ENCODE results near the gene TOX2. TPM values are rescaled to one million over a fixed set of nuclear protein-coding genes. Genes with fewer than 3 reads are reported as not detected.

TOX2 gene
- polyA plus RNA-seq, 3 donors: 2.7 to 3.3 (median 3.2) TPM

DNA sequence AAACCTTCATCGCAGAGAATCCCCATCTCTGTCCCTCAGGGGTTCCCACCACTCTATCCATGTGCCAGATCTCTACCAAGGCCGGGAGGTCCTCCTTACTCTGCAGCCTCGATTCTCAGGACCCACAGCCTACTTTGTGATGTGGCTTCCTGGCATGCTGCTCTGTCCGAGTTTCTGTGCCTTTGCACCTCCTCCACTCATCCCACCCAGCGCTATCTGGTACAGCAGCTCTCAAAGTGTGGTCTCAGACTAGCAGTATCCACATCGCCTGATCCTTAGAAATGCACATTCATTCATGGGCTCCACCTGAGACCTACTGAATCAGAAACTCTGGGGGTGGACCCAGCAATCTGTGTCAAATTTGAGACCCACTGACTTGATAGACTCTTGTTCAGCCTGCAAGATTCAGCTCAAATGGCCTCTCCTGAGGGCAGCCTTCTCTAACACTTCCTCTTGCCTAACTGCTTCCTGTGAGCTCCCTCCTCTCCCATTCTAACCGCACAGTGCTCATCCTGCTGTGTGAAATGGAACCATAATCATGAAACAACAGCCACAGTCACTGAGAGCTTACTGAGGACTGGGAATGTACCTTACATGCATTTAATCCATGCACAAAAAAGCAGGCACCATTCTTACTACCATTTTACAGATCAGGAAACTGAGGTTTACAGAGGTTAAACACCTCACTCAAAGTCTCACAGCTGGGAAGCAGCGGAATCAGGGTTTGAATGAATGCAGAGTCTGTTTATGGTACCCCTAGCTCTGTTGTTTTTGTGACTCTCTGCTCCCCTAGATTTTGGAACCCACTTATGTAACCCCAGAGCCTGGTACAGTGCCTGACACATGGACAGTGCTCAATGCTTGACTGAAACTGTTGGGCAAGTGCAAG lies 202.9 kb downstream of the TOX2 start:
- no peak for DNase-seq (ENCODE audit: low read depth in 3 of 3, low spot score in 2 of 3)

DNA sequence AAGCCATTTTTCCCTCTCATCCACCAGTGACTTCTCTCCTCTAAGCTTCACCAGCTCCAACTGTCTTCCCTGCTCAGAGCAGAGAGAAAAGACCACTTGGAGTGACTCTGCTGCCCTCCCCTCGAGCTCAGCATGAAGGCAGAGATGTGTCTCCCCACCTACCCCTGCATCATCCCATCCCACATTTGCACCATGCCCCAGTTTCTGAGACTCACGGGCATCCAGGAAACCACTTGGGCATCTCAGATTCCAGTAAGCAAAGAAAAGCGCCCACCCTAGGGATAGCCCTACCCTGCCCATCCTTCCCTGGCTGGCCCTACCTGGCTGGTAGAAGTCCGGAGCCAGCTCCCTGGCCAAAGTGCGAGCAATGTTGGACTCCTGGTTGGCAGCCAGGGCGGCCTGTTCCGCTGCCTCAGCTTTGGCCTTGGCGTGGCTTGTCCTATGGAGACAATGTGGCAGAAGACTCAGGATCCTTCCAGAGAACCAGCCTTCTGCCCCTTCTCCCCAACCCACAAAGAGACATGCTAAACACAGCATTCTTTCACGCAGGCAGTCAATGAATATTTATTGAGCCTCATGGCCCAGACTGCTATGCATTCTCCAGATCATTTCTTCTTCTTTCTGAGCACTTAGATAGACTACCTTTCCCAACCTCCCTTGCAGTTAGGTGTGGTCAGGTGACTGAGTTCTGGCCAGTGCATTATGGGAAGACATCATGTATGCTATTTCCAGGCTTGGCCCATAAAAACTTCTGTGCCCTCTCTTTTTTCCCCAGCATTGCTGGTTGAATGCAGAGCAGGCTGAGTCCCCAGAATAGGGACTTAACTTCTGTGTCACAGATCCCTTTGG lies 203.8 kb downstream of the TOX2 start:
- no peak for DNase-seq (ENCODE audit: low read depth in 3 of 3, low spot score in 2 of 3)

Other genes starting within 250 kb of the TOX2 start
- gene MYBL2, start 247.7 kb upstream of the TOX2 start, polyA plus RNA-seq (ENCODE audit: insufficient read length in 3 of 3): 10 to 100 TPM; 23.4 to 24.4 (median 23.9) TPM
- not detected for gene GTSF1L, start 187.8 kb upstream of the TOX2 start, polyA plus RNA-seq (ENCODE audit: insufficient read length in 3 of 3)